GM12873 (cell line): Measurements from ENCODE around the gene SPATA2L.

Experiments used
- CTCF ChIP-seq: IDR thresholded peaks from 2 replicates; pipeline ENCODE4 v1.5.1; 2012; ENCODE audit warnings: low read depth, mild to moderate bottlenecking, moderate library complexity, low read length, control low read depth; ENCODE audit not compliant: insufficient read depth; ENCODE audit errors: missing control alignments

SPATA2L gene

DNA sequence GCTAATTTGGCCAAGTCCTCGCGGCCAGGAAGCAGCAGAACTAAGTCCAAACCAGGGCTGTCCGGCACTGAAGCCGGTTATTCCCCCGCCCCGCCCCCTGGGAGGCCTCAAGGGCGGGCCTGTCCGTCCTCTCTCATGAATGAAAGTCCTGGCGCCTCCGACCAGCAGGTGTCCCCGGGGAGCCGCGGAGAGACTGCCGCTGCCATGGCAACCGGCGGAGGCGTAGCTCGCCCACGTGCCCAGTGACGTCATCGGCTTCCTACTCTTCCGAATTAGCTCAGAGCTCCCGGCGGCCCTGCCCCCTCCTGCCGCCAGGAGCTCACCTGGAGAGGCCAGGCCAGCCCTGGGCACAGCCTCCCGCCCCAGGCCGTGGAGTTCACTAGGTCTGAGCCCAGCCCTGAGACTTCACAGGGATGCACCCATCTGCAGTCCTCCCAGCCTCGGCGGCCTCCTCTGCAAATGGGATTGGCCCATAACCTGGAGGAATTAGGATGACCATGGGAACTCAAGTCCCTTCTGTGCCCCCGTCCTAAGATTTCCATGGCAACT lies 1.3 kb downstream of the SPATA2L start:
- peak; percentile 70 for TF ChIP-seq CTCF

GRCh38 chr16:89697616-89698331 lies 3.7 kb downstream of the SPATA2L start:
- no peak for TF ChIP-seq CTCF

- no peak for TF ChIP-seq CTCF
Measured at GRCh38 chr16:89697161-89697615, 4.3 kb downstream of the SPATA2L start.

DNA sequence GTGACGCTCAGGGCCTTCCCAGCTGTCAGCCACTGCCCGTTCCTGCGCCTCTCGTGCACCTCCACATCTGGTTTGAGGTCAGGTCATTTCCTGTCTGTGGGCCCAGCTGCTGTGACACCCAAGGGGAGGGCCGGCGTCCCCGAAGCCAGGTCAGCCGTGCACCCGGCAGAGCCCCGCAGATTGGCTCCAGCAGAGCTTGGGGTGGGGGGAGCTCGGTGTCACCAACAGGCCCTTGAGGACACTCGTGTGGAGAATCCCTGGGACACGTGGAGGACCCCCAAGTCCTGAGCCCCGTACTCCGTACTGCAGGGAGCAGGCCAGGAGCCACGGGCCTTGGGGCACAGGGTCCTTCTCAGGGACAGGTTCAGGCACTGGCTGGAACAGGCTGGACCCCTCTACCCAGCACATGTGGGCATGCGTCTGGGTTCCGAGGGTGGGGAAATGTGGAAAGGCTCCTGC lies 4.8 kb downstream of the SPATA2L start:
- no peak for TF ChIP-seq CTCF

GRCh38 chr16:89695875-89696669 lies 5.4 kb downstream of the SPATA2L start:
- no peak for TF ChIP-seq CTCF

DNA sequence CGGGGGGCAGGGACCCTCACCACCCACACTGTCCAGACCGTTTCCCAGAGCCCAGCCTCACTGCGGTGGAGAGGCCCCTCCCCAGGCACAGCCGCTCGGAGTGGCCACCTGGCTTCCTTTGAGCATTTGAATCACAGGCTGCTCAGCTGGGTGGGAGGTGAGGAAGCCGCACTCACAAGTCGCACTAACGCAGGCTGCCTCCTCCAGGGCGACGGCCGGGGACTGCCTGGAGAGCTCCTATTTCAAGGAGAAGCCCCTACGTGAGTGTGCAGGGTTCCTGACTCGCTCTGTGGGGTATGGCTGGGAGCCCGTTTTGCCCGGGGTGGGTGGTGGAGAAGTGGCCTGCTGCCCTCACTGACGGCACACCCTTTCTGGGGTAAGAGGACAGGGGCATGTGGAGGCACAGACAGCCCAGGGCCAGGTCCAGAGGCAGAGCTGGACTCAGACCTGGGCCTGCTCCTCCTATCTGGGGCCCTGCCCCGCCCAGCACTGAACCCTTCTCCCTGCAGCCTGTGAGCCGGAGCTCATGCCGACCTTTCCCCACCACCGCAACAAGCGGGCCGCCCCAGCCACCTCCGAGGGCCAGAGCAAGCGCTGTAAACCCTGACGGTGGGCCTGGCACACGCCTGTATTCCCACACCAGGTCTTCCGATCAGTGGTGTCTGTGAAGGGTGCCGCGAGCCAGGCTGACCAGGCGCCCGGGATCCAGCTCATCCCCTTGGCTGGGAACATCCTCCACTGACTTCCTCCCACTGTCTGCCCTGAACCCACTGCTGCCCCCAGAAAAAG lies 6.2 kb downstream of the SPATA2L start:
- TF ChIP-seq CTCF = no peak
